ENCODE data around the gene ATL1.
"Not testable (repeated sequence)": the region's sequence is repeated elsewhere in the genome, so short reads cannot be mapped to it uniquely, and the experiment has no call there.

ATL1 gene

GRCh38 chr14:50605766-50606165 lies 45.8 kb downstream of the ATL1 start:
- DNase-seq = no peak

GRCh38 chr14:50606468-50606867 lies 46.5 kb downstream of the ATL1 start:
- DNase-seq = no peak

- DNase-seq = no peak
These were observed 47.2 kb downstream of the ATL1 start for GRCh38 chr14:50607181-50607580.

DNA sequence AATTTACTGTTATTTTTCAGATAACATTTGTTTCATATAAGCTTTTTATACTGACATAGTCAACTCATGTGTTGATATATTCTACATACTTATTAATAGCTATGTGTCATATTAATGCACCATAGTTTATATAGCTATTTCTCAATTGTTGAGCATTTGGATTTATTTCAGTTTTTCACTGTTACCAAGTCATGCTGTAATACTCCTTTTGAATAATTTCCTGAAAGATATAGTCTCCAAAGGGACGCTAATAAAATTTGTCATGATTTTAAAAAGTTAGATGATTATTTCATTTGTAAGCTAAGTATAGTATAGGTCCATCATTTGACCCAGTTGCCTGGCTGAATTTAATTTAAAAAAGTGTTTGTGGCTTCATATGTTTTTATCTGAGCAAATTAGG lies 47.8 kb downstream of the ATL1 start:
- DNase-seq = no peak

- no peak for DNase-seq
These were observed 48.4 kb downstream of the ATL1 start for GRCh38 chr14:50608302-50608851.

- DNase-seq = no peak
These were observed 50.5 kb downstream of the ATL1 start for GRCh38 chr14:50610465-50610864.

DNA sequence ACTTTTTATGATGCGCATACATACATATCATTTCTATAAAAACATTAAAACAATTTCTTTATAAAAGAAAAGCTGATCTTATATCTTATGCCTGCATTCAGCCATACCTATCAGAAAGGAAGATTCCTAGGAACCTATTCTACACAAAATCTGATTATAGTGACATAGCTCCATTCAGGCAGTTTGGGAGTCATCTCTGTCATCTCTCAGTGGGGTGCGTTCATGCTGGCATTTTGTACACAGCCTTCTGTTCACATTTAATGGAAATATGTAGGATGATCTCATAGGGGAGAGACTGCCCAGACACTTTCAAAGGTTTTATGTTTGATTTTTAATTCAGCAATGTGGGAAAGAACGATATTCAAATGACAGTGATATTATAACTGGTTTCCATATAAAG lies 52.9 kb downstream of the ATL1 start:
- no peak for DNase-seq

- no peak for DNase-seq
These were observed 55.1 kb downstream of the ATL1 start for GRCh38 chr14:50615056-50615455.

- DNase-seq = no peak
These were observed 55.6 kb downstream of the ATL1 start for GRCh38 chr14:50615552-50615951.

DNA sequence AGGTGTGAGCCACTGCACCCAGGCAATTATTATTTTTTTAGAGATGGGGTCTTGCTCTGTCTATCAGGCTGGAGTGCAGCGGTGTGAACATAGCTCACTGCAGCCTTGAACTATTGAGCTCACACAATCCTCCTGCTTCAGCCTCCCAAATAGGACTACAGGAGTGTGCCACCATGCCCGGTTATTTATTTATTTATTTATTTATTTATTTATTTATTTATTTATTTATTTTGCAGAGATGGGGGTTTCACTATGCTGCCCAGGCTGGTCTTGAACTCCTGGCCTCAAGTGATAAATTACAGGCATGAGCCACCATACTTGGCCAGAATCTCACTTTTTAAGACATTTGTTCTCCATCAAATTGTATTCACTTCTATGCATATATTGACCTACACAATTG lies 56.3 kb downstream of the ATL1 start:
- no peak for DNase-seq

- peak in 1 of 2 experiments; percentile 54 for DNase-seq
These were observed 59.7 kb downstream of the ATL1 start for GRCh38 chr14:50619569-50620141.

- no peak for DNase-seq
These were observed 60.4 kb downstream of the ATL1 start for GRCh38 chr14:50620341-50620740.

GRCh38 chr14:50622978-50623377 lies 63.0 kb downstream of the ATL1 start:
- no peak for DNase-seq

DNA sequence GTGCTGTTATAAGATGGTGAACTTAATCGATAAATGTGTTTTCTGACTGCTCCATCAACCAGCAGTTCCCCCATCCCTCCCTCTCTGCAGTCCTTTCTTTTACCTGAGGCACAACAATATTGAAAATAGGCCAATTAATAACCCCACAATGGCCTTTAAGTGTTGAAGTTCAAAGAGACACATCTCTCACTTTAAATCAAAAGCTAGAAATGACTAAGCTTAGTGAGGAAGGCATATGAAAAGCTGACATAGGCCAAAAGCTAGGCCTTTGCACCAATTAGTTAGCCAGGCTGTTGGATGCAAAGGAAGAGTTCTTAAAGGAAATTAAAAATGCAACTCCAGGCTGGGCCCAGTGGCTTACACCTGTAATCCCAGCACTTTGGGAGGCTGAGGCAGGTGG lies 64.5 kb downstream of the ATL1 start:
- DNase-seq = no peak

DNA sequence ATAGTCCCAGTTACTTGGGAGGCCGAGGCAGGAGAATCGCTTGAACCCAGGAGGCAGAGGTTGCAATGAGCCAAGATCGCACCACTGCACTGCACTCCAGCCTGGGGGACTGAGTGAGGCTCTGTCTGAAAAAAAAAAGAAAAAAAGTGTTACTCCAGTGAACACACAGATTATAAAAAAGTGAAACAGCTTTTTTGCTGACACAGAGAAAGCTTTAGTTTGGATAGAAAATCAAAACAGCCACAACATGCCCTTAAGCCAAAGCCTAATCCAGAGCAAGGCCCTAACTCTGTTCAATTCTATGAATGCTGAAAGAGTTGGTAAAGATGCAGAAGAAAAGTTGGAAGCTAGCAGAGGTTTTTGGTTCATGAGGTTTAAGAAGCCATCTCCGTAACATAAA lies 65.0 kb downstream of the ATL1 start:
- not testable (repeated sequence) for DNase-seq

GRCh38 chr14:50631408-50631821 lies 71.5 kb downstream of the ATL1 start:
- no peak for DNase-seq

DNA sequence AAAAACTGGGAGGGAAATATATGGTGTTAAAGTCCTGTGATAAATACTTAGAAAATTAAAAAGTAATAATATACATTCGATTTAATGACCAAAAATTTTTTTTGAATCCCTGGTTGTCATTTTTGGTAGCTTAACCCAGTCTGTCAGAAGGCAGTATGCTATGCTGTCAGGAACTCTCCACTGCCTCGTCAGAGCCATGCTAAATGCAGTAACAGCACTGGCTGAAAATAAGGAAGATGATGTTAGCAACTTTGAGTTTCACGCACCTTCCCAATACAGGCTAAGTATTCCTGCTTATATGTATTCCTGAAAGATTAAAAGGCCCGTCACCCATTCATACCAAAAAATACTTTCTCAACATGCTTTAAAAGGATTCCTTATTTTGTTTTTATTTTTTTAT lies 74.0 kb downstream of the ATL1 start:
- no peak for DNase-seq

GRCh38 chr14:50635141-50635540 lies 75.2 kb downstream of the ATL1 start:
- no peak for DNase-seq

DNA sequence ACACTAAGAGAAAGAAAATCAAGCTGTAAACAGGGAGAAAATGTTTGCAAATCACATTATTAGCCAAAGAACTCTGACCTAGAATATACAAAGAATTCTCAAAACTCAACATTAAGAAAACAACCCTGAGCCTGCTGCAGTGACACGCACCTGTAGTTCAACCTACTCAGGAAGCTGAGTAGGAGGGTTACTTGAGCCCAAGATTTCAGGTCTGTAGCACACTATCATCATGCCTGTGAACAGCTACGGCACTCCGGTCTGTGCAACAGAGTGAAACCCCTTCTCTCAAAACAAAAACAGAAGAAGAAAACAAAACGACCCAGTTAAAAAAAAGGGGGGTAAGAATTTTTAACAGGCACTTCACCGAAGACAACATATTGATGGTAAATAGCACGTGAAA lies 87.3 kb downstream of the ATL1 start:
- no peak for DNase-seq

DNA sequence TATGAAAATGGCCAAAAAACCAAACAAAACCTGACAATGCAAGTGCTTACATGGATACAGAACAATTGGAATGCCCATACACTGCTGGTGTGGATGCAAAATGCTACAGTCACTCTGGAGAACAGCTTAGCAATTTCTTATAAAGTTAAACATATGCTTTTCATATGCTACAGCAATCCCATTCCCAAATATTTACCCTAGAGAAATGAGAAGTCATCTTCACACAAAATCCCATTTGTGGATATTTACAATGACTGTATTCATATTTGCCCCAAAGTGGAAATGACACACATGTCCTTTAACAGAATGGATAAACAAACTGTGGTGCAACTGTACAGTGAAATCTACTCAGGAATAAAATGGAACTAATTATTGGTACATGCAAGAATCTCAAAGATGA lies 87.8 kb downstream of the ATL1 start:
- DNase-seq = no peak

DNA sequence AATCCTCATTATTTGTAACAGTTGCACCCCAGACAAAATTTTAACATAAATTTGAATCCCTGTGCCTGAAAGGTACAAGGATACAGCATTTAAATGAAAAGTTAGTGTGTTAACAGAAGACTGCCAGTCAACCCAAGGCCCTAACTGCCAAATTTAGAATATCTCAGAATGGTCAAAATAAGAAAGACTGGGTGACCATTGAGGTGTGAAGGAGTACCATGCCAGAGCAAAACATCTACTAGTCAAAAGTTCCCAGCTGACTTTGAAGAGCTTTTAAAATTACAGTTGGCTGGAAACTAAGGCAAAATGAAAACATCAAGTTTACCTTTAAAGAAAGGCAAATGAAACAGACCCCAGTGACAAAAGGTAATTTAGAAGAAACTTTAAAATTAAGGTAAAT lies 89.7 kb downstream of the ATL1 start:
- DNase-seq = no peak

DNA sequence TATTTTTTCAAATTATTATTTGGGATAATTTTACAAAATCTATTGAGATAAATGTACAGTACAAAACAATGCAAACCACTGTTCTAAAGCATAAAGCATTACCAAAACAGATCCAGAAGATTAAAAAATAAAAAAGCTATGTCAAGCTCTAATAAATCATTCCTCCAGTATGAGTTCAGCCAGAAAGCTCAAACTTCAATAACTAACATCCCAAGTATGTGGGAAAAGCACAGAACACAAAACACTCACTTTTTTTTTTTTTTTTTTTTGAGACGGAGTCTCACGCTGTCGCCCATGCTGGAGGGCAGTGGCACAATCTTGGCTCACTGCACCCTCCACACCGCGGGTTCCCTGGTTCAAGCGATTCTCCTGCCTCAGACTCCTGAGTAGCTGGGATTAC lies 96.8 kb downstream of the ATL1 start:
- DNase-seq = no peak

- no peak for DNase-seq
These were observed 97.8 kb downstream of the ATL1 start for GRCh38 chr14:50657753-50658152.

- no peak for DNase-seq
These were observed 98.3 kb downstream of the ATL1 start for GRCh38 chr14:50658203-50658602.

DNA sequence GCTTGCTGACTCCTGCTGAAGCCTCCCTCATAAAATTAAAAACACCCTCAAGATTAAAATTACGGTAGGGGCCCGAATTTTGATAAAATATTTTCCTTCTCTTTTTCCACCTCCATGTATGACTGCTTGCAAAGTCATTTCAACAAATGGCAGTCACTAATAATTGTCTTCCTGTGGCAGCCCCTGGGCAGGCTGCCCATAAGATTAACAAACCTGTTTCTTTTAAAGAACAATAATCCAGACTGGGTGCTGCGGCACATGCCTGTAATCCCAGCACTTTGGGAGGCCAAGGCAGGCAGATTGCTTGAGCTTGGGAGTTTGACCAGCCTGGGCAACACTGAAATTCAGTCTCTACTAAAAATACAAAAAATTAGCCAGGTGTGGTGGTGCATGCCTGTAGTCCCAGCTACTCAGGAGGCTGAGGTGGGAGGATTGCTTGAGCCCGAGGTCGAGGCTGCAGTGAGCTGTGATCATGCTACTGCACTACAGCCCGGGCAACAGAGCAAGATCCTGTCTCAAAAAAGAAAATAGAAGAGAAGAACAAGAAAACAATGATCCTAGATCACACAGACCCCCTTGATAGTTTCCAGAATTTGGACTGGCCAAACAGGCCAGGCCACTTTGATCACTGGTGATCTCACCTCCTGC lies 99.5 kb downstream of the ATL1 start:
- no peak for DNase-seq
